ENCODE results near the gene MAGI1. TPM values are rescaled to one million over a fixed set of nuclear protein-coding genes. Genes with fewer than 3 reads are reported as not detected.

MAGI1 gene
- total and polyA plus RNA-seq, 2 donors (not counting 1 experiment from before 2014, with no cell fraction given): 0.10 to 0.22 TPM

DNA sequence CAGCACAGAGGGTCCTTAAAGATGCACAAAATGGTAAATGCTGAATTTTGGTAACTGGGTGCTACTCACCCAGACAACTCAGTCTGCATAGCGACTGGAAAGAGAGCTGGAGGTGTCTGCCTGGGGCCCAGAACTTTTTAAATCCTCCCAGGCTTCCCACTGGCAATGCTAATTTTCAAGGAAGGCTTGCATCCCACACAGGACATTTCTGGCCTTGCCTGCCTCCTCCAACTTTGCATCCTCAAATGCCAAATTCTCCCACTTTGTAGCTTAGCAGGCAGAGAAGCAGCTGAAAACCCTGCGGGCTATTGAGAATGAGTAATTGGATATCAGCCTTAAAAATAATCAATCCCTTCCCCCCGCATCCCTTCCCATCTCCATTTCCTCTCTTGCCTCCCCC, 694.3 kb downstream of the MAGI1 start:
- Mint-ChIP-seq H3K27ac (no peak overlapping the region), H3K4me3 (no peak overlapping the region), H3K4me1 (no peaks in the 10 kb centered on the region), H3K27me3 (no peaks in the 10 kb centered on the region), H3K9me3 (ENCODE audit: insufficient read depth) (no peaks in the 10 kb centered on the region)
- H3K27me3 ChIP-seq (replicated peaks in 1 of 4; ENCODE audit: control extremely low read depth in 1 of 4, control insufficient read depth in 3 of 4, insufficient read depth in 4 of 4, low read length in 3 of 4): no peaks in the 10 kb centered on the region
- WGBS (ENCODE audit: insufficient coverage): no CpG with 5 or more reads among the region's 3 CpGs
- no peak overlapping the region for H3K27ac ChIP-seq (ENCODE audit: low read length in 2 of 2)
- POLR2A ChIA-PET: no interaction called here
- H3K79me2 ChIP-seq (ENCODE audit: control insufficient read depth, insufficient read depth, low read length): no peaks in the 10 kb centered on the region
- intact Hi-C loops (cut with micrococcal nuclease): no loop called here
- H2AFZ ChIP-seq (ENCODE audit: insufficient read depth, low read depth, low read length, poor library complexity, severe bottlenecking): no peak overlapping the region
- H3K4me3 ChIP-seq (ENCODE audit: control extremely low read depth in 1 of 5, extremely low read depth in 1 of 5, insufficient read depth in 1 of 5, low read depth in 2 of 5, low read length in 4 of 5): no peak overlapping the region
- TF ChIP-seq CTCF (IDR thresholded peaks at IDR 0.05): no peak
- TF ChIP-seq EZH2 (IDR thresholded peaks at IDR 0.05; ENCODE audit: borderline replicate concordance, insufficient read depth, low read depth, low read length, poor library complexity, severe bottlenecking): no peak
- ATAC-seq (ENCODE audit: low read depth) (no peak), DNase-seq (no peak)
- no peaks in the 10 kb centered on the region for H3K36me3 ChIP-seq (replicated peaks in 1 of 2; ENCODE audit: control extremely low read depth in 1 of 2, control insufficient read depth in 1 of 2, extremely low read depth in 1 of 2, insufficient read depth in 2 of 2, low read length in 1 of 2)
- H3K4me2 ChIP-seq (replicated peaks; ENCODE audit: low read depth, low read length, poor library complexity, severe bottlenecking): no peak overlapping the region
- no peaks in the 10 kb centered on the region for H4K20me1 ChIP-seq (ENCODE audit: control insufficient read depth, insufficient read depth, low read length, poor library complexity, severe bottlenecking)
- CTCF ChIA-PET: no interaction called here
- no peaks in the 10 kb centered on the region for H3K4me1 ChIP-seq (ENCODE audit: control insufficient read depth in 2 of 2, insufficient read depth in 2 of 2, low read length in 2 of 2)
- H3K9ac ChIP-seq (ENCODE audit: low read length): no peak overlapping the region
- H3K9me3 ChIP-seq (ENCODE audit: control extremely low read depth in 1 of 3, control insufficient read depth in 2 of 3, insufficient read depth in 1 of 3, low read length in 2 of 3): peaks cover 0 to 13% (median 0%) of the 10 kb centered on the region in 3 donors

- TF ChIP-seq CTCF (IDR thresholded peaks at IDR 0.05) (no peak), EZH2 (IDR thresholded peaks at IDR 0.05; ENCODE audit: borderline replicate concordance, insufficient read depth, low read depth, low read length, poor library complexity, severe bottlenecking) (no peak)
- Mint-ChIP-seq H3K27ac (no peak overlapping the region), H3K9me3 (ENCODE audit: insufficient read depth) (no peaks in the 10 kb centered on the region), H3K4me1 (no peaks in the 10 kb centered on the region), H3K4me3 (no peak overlapping the region), H3K27me3 (no peaks in the 10 kb centered on the region)
- peaks cover 0 to 13% (median 0%) of the 10 kb centered on the region in 3 donors for H3K9me3 ChIP-seq (ENCODE audit: control extremely low read depth in 1 of 3, control insufficient read depth in 2 of 3, insufficient read depth in 1 of 3, low read length in 2 of 3)
- no peaks in the 10 kb centered on the region for H3K79me2 ChIP-seq (ENCODE audit: control insufficient read depth, insufficient read depth, low read length)
- no peak for DNase-seq
- H3K4me1 ChIP-seq (ENCODE audit: control insufficient read depth in 2 of 2, insufficient read depth in 2 of 2, low read length in 2 of 2): no peaks in the 10 kb centered on the region
- no peaks in the 10 kb centered on the region for H4K20me1 ChIP-seq (ENCODE audit: control insufficient read depth, insufficient read depth, low read length, poor library complexity, severe bottlenecking)
- CTCF ChIA-PET: no interaction called here
- no CpG with 5 or more reads among the region's 4 CpGs for WGBS (ENCODE audit: insufficient coverage)
- no peak overlapping the region for H3K27ac ChIP-seq (ENCODE audit: low read length in 2 of 2)
- intact Hi-C loops (cut with micrococcal nuclease): no loop called here
- H3K9ac ChIP-seq (ENCODE audit: low read length): no peak overlapping the region
- no peaks in the 10 kb centered on the region for H3K36me3 ChIP-seq (replicated peaks in 1 of 2; ENCODE audit: control extremely low read depth in 1 of 2, control insufficient read depth in 1 of 2, extremely low read depth in 1 of 2, insufficient read depth in 2 of 2, low read length in 1 of 2)
- no peak overlapping the region for H3K4me2 ChIP-seq (replicated peaks; ENCODE audit: low read depth, low read length, poor library complexity, severe bottlenecking)
- no peak for ATAC-seq (ENCODE audit: low read depth)
- POLR2A ChIA-PET: no interaction called here
- H2AFZ ChIP-seq (ENCODE audit: insufficient read depth, low read depth, low read length, poor library complexity, severe bottlenecking): no peak overlapping the region
- H3K4me3 ChIP-seq (ENCODE audit: control extremely low read depth in 1 of 5, extremely low read depth in 1 of 5, insufficient read depth in 1 of 5, low read depth in 2 of 5, low read length in 4 of 5): no peak overlapping the region
- H3K27me3 ChIP-seq (replicated peaks in 1 of 4; ENCODE audit: control extremely low read depth in 1 of 4, control insufficient read depth in 3 of 4, insufficient read depth in 4 of 4, low read length in 3 of 4): no peaks in the 10 kb centered on the region
Observed at GRCh38 chr3:65343736-65344135, 695.0 kb downstream of the MAGI1 start.
